ENCODE results near the gene GRWD1. TPM values are rescaled to one million over a fixed set of nuclear protein-coding genes. Genes with fewer than 3 reads are reported as not detected.

The GRWD1 gene
- total RNA-seq: 22.2 and 29.3 TPM in 2 replicates

DNA sequence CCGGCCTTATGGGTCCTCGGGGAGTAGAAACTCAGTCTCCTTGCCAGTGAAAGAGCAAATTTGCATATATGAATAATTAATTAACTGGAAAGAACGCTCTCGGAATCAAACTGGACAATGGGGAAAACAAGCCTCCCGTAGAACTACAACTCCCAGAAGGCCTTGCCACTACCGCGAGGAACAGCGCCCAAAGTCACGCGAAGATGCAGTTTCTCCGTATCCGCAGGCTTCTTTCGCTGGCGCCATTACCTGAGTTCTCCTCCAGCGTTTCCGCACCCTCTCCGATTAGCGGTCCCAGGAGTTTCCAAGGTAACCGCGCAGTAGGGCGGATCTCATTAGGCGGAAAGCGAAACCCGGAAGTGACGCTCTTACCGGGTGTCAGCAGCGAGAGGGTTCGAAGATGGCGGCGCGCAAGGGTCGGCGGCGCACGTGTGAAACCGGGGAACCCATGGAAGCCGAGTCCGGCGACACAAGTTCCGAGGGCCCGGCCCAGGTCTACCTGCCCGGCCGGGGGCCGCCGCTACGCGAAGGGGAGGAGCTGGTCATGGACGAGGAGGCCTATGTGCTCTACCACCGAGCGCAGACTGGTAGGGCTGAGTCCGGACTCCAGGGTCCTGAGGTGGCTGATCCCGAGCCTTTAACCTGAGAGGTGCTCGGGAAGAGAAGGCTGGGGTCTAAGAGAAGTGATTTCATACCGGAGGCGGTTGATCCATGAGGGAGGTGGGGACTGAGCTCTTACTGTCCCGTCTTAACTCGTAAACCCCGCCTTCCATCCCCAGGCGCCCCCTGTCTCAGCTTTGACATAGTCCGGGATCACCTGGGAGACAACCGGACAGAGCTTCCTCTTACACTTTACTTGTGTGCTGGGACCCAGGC is at the start of gene GRWD1:
TSS of gene GRWD1 (plus strand) at position 378 of the 876 bp plus-strand sequence. CDS start at position 401, 23 bp downstream.

GRCh38 chr19:48455171-48455907 is 9.6 kb downstream of the GRWD1 start, which contains the start of gene KCNJ14:
Gene KCNJ14 (plus strand): TSS chr19:48455574. CDS start chr19:48461725, 6,151 bp downstream.

GRCh38 chr19:48469289-48469881 is 23.6 kb downstream of the GRWD1 start, which contains the start of gene CYTH2:
Gene CYTH2 (plus strand): TSS chr19:48469369. CDS start chr19:48469508, 139 bp downstream.

Other genes starting within 250 kb of the GRWD1 start
- gene CARD8, start 190.1 kb upstream of the GRWD1 start, total RNA-seq: 17.7 and 23.4 TPM in 2 replicates
- 0.59 TPM in 1 of 2 replicates, not detected in the other for gene ZNF114, start 175.9 kb upstream of the GRWD1 start, total RNA-seq
- gene EMP3, start 120.4 kb upstream of the GRWD1 start, total RNA-seq: 132 and 188 TPM in 2 replicates
- 5.2 and 7.3 TPM in 2 replicates for gene TMEM143, start 82.0 kb upstream of the GRWD1 start, total RNA-seq
- not detected in 2 replicates for gene SYNGR4, start 81.6 kb upstream of the GRWD1 start, total RNA-seq
- gene KDELR1, start 54.4 kb upstream of the GRWD1 start, total RNA-seq: 118 TPM in 2 replicates
- gene GRIN2D, start 52.3 kb upstream of the GRWD1 start, total RNA-seq: 0.59 and 1.1 TPM in 2 replicates
- gene KCNJ14, start 9.6 kb downstream of the GRWD1 start, total RNA-seq: 0.65 and 1.1 TPM in 2 replicates
- gene CYTH2, start 23.4 kb downstream of the GRWD1 start, total RNA-seq: 24.0 and 33.6 TPM in 2 replicates
- gene LMTK3, start 65.9 kb downstream of the GRWD1 start, total RNA-seq: 0.33 and 0.89 TPM in 2 replicates
- not detected in 2 replicates for gene SULT2B1, start 106.2 kb downstream of the GRWD1 start, total RNA-seq
- gene SPACA4, start 160.8 kb downstream of the GRWD1 start, total RNA-seq: not detected in 2 replicates
- gene FAM83E, start 169.1 kb downstream of the GRWD1 start, total RNA-seq: 0.23 and 0.52 TPM in 2 replicates
- 1,103 and 1,191 TPM in 2 replicates for gene RPL18, start 173.2 kb downstream of the GRWD1 start, total RNA-seq
- 8.7 and 13.1 TPM in 2 replicates for gene SPHK2, start 173.5 kb downstream of the GRWD1 start, total RNA-seq
- 7.4 and 7.8 TPM in 2 replicates for gene DBP, start 191.4 kb downstream of the GRWD1 start, total RNA-seq
- 0.99 and 1.6 TPM in 2 replicates for gene CA11, start 200.2 kb downstream of the GRWD1 start, total RNA-seq
- 0.43 and 0.46 TPM in 2 replicates for gene NTN5, start 227.0 kb downstream of the GRWD1 start, total RNA-seq
- gene FUT2, start 250.0 kb downstream of the GRWD1 start, total RNA-seq: not detected in 2 replicates